Ramos (cell line): ENCODE measurements around the gene GYG1.
"Not testable (repeated sequence)": the region's sequence is repeated elsewhere in the genome, so short reads cannot be mapped to it uniquely, and the experiment has no call there.

Source experiments
- in situ Hi-C: fragments of 300-500 bp; cut with MboI; formaldehyde crosslinking; loops from one replicate; pipeline ENCODE4 v1.14.3; 2022; ENCODE audit warnings: low sequenced_read_pairs; ENCODE audit not compliant: unreplicated experiment

GYG1 gene

GRCh38 chr3:148975696-148976095 is 15.6 kb upstream of the GYG1 start:
- in situ Hi-C loops = no loop called here

DNA sequence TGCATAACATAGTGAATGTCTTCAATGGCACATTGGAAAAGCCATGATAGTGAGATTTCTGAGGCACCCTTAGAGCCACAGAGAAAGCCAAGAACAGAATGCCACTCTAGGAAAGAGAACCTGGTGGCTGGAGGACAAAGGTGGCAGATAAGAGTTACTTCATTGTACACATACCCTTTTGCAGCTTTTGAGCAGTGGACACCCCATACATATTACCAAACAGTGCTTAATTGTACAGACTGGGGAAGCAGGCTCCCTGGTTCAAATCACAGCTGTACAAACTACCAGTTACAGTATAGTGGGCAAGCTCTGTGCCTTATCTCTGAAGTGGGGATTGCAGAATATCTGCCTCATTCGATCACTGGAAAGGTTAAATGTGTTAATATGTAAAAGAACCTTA is 10.1 kb upstream of the GYG1 start:
- in situ Hi-C loops = no loop called here

DNA sequence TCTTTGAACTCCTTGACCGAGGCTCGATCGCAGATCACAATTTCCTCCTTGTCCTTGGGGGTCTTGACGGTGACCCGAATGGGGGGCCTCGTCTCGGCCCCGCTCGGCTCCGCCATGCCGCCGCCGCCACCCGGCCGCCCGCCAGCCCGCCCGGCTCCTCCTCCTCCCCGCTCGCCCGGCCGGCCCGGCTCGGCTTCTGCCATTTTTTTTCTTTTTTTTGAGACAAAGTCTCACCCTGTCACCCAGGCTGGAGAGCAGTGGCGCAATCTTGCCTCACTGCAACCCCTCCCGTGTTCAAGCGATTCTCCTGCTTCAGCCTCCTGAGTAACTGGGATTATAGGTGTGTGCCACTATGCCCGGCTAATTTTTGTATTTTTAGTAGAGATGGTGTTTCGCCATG is 3.8 kb upstream of the GYG1 start:
- in situ Hi-C loops = not testable (repeated sequence)

- in situ Hi-C loops = no loop called here
These were observed 1.1 kb upstream of the GYG1 start for GRCh38 chr3:148990236-148990635.

DNA sequence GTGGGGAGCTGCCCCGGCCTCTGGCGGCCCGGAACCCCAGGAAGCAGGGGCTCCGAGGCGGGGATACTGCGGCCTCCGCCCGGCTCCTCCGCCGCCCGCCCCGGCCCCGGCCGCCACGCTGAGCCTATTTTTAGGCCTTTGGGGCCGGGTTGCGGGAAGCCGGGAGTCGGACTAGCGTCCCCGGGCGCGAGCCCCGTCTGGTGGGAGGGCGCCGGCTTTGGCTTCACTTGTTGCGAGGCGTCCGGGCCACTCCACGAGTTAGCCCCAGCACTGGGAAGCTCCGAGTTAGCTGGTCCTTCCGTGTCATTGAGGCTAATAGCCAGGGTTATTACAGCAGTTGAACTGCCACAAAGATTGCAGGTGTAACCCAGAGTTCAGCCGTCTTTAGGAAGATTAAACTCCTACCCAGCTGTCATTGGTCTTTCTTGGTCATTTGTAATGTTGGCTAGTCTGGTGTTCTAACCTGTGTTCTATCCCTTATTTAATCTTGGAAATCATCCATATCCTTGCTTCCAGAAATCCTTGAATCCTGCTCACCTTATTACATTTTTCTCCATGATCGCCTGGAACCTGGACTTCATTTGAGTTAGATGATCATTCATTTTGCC is 791 bp downstream of the GYG1 start:
- in situ Hi-C loops = no loop called here

DNA sequence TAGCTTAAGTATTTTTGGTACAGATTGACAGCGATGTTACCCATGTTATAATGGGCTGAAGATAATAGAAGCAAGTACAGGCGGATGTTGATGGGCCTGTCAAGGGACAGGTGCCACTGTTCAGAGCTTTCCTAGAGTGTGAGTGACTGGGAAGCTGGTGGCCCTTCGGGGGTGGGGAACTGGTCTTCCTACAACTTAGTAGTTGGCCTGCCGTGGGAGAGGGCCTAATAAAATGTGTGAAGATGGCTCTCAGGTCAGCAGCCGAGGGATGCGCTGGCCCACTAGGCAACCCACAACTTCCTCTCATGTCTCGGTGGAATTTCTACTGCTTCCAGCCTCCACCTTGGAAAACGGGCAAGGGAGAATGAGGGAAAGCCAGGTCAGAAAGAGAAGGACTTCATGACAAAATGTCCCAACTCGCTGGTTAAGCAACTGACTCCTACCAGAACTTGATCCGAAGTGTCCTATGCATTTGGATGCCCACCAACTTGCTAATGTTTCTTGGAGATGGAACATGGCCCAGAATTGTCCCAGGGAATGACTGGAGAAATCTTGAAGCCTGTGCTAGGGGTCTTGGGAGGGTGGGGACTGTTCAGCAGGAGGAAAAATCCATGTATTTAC is 1.4 kb downstream of the GYG1 start:
- in situ Hi-C loops = no loop called here

DNA sequence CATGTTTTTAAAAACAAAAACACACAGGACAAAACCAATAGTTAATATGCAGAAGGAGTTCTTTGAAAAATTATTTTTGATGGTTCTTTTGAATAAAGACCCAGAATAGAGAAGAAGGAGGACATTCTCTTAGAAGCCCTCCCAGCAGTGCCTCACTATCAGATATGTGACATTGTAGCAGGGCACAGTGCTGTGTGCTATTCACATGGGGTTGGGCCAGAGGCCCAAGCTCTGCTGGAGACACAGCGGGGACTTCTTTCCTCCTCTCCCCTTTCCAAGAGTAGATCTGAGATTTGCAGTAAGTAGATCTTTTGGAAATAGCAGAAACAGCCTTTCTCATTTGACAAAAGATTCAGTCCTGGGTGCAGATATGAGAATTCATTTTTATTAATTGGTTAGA is 6.3 kb downstream of the GYG1 start:
- in situ Hi-C loops = no loop called here

DNA sequence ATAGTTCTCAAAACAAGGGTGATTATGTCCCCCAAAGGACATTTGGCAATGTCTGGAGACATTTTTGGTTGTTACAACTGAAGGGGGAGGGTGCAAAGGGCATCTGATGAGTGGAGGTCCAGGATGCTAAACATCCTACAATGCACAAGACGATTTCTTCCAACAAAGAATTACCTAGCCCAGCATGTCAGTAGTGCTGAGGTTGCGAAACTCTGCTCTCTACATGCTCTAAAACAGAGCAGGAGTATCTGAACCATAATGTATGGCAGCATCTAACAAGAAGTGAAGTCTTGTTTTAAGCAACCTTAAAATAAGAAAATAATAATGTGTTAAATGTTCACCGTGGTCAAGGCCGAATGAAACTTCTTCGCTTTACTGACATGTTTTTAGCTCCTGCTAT is 7.0 kb downstream of the GYG1 start:
- in situ Hi-C loops = no loop called here

DNA sequence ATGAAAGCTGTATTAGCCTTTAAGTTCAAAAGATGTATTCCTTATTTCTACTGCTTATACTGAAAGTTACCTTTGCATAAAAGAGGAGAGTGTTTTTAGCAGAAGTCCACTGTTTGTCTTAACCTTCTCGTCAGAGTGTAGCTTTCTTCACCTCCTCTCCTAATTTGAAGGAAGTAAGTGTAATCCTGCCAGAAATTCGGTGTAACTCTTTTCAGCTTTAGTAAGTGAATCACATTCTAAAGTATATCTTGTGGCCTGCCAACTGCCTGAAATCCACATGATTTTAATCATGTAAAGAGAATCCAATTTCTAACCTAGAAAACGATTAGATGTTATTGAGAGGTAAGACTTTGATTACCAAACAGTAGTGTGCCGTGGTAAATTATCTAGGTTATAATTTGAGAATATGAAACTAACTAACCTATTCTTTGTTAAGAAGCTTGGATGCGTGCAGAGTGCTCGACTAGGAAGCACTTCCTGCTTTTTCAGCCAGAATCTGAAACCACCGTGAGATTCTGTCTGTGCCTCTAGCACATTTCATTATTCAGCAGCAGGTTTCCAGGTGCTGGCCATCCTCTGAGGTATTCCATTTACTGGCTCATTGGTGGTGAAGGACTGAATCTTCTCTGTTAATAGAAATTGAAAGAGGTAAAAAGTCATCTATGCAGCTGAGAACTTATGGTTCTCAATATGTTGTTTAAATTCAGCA is 7.5 kb downstream of the GYG1 start:
- in situ Hi-C loops = no loop called here

DNA sequence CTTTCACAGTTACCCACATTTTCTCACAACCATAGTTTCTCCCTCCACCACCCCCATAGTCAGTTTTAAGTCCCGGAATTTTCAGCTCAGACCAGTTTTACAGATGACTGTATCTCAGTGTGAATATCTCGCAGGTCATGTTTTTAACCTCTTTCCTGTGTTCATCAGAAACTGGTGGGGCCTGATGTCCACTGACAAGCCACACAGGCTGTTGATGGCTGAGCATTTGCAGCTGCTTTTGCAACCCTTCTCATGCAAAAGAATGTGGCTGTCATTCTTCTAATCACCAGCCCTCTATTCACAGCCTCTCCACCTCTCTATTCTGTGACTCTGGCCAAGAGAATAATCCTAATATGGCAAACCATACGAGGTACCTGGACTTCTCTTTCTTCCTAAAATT is 8.5 kb downstream of the GYG1 start:
- in situ Hi-C loops = no loop called here

GRCh38 chr3:149000206-149000745 is 8.9 kb downstream of the GYG1 start:
- in situ Hi-C loops = no loop called here

DNA sequence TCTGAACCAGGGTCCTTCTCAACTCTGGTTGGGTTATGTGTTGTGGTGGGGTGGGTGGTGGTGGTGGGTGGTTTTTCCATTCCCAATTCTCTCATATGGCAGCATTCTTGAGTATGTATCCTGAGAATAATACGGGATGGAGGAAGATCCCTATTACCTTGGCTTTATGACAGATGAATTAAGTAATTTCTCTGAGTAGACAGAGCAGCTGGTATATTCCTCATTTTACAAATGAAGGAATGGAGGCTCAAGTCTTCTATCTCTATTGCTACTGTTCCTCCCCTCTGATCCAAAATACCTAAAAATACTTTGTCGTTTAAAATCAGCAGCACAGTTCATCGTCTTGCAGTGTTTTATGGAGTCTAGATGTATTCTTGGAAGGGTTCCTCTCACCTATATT is 10.4 kb downstream of the GYG1 start:
- in situ Hi-C loops = no loop called here

DNA sequence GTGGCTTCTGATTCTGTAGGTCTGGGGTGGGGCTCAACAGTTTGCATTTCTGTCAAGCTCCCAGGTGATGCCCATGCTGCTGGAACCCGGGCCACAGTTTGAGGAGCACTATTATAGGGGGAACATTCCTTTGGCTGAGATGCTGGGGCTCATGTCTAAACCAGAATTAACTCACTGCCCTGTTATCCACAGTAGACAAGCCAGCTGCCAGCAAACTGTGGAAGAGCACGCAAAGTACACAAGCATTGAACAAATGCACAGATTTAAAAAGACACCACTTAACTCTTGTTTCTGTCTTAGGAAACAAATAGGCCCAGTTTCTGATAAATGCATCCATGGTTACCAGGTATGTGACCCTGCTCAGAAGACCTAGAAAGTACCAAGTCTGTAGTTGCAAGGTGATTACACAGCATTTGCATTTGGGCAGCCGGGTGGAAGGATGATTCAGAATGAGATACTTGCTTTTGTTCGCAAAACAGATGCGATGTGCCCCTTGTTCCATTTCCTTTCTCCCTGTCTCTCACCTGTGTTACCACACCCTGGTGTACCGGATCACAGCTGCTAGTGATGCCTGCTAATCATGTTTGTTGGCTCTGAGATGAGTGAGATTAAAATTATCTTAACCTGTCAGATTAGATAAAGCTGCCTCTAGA is 12.4 kb downstream of the GYG1 start:
- in situ Hi-C loops = no loop called here

- in situ Hi-C loops = no loop called here
These were observed 13.3 kb downstream of the GYG1 start for GRCh38 chr3:149004622-149005021.

DNA sequence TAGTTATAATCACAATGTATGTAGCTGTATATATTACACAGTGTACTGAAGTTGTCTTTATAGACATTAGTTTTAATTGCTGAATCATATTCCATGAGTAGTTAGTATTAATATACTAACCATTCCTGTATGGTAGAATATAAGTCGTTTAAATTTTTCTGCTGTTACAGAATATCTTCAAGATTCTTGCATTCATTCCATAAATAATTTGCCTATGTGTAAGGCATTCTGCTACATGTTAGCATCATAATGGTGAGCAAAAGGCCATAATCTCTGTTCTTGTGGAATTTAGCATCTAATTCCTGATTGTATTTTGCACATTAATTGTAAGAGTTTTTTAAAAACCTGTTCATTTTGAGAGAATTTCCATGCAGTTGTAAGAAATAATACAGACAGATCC is 14.1 kb downstream of the GYG1 start:
- in situ Hi-C loops = no loop called here

DNA sequence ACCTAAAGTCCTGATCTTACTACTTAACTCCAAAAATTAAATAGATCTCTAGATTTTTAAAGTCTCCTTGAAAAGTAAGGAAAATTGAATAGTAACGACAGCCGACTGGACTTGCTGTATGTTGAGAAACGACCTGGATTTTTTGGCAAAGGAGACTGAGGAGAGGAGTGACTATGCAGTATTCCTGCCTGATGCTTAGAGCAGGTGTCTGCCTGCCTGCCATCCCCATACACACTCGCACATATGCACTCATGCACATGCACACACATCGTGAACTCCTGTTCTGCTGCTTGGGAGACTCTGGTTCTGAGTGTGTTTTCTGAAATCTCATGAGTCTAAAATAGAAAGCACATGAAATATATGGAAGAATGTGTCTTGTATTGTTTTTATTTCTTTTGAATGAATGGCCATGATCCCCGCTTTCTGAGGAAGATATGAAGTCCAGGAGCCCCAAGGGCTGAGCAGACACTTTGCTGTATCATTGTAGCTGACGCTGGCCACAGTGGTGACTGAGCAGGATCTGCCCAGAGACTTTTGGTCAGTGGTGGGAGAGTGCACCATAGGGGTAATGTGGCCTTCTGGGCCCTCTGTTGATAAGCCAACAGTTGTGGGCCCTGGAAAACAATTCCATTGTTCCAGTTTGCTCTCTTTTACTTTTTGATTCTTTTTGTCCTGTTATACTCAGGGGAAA is 16.4 kb downstream of the GYG1 start:
- in situ Hi-C loops = no loop called here

DNA sequence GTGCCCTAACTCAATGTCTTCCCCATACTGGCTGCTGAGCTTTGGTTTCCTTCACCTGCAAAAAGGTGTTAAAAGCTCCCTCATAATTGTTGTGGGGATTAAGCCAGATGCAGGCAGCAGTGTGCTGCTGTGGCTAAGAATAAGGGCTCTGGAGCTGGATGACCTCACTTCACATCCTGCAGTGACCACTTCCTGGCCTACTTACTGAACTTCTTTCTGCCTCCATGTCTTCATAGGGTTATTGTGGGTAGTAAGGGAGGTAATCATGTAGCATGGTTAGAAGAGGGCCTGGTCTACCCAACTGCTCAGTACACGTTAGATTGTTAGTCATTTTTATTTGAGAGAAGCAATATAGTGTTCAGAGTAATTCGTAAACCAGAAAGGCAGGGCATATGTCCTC is 18.4 kb downstream of the GYG1 start:
- in situ Hi-C loops = no loop called here

DNA sequence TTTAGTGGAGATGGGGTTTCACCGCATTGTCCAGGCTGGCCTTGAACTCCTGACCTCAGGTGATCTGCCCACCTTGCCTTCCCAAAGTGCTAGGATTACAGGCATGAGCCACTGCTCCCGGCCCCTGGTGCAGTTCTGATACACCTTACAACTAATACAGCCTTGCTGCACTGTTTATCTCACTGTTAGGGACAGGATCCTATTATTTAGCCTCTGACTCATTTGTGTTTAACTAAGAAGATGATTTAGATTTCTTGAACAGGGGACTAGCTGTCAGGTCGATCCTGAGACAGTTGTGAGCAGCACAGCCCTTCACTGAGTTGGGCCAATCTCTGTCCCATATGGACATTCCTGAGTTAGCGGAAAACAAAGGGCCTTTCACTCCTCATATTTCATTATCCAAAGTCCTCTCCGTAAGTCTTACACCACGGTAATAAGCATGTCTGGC is 19.2 kb downstream of the GYG1 start:
- in situ Hi-C loops = no loop called here

- in situ Hi-C loops = no loop called here
These were observed 19.6 kb downstream of the GYG1 start for GRCh38 chr3:149010966-149011365.

DNA sequence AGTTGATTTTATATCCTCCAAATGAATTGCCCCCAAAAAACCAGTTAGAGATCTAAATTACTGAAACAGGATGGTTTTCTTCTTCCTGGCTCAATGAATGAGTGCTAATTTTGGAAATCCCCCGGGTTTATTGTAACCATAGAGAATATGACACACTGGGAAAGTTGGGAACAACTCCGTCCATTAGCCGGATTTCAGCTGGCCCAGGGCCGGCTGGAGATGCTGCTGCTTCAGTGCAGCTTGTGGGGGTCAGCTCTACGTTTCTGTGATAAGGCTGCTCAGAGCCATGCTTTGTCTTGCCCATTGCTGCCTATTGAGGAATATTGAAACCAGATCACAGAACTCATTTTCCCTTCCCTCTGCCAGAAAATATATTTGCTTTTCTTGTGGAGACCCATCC is 20.3 kb downstream of the GYG1 start:
- in situ Hi-C loops = no loop called here
